LNCaP clone FGC (cell line): ENCODE measurements around the gene EIF4G3.

Source experiments
- DNase-seq: peaks from one replicate; pipeline ENCODE4 v3.0.0-alpha.2; 2011; ENCODE audit warnings: low read depth
- H3K4me3 ChIP-seq: 2 replicates; pipeline ENCODE4 v1.5.1; 2011; ENCODE audit warnings: mild to moderate bottlenecking, low read depth, low read length, control low read depth
- CTCF ChIP-seq: IDR thresholded peaks from 2 replicates; pipeline ENCODE4 v1.5.1; 2012; ENCODE audit warnings: mild to moderate bottlenecking; ENCODE audit not compliant: control insufficient read depth, insufficient read depth; ENCODE audit errors: extremely low read depth

The EIF4G3 gene

DNA sequence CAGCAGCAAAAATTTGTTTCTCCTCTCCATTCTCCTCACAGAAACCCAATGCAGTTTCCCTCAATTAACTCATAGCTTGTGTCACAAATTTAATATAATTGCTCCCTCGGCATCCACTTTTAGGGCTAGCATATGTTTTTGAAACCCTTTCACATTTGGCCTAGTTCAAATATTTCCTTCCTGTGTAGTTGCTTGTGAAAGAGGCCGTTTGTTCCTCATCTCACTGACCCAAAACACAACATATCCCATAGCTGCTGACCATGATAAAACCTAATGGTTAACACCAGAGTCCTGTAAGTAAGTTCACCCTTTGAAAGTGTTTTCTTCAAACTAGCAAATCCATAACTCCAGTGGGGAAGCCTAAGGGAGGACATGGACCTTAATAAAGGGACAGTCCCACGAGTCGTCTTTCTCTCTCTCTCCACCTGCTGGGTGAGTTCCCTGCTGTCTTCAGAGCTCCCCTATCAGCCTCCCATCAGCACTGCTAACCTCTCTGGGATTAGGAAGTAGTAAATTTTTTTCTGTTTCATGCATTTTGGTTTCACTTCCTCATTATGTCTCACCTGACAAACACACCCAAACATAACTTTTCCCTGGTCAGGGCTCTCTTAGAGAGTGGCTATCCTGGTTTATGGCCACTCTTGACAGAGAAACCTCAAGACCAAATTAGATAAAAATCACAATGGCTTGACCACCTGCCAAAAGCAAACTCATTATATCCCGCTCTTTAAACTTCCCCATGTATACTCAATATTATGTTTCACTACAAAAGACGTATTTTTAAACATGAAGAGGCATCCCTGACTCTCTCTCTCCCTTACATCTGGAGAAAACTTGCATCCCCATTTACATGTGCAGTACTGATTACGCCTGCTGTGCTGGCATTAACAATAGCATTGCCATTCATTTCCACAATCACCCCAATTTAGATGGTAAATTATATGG is 211.9 kb downstream of the EIF4G3 start:
- H3K4me3 ChIP-seq = no peak overlapping the region
- no peak for TF ChIP-seq CTCF
- DNase-seq = peak; percentile 19

GRCh38 chr1:20962576-20963258 is 214.0 kb downstream of the EIF4G3 start:
- no peak overlapping the region for H3K4me3 ChIP-seq
- no peak for DNase-seq
- no peak for TF ChIP-seq CTCF

DNA sequence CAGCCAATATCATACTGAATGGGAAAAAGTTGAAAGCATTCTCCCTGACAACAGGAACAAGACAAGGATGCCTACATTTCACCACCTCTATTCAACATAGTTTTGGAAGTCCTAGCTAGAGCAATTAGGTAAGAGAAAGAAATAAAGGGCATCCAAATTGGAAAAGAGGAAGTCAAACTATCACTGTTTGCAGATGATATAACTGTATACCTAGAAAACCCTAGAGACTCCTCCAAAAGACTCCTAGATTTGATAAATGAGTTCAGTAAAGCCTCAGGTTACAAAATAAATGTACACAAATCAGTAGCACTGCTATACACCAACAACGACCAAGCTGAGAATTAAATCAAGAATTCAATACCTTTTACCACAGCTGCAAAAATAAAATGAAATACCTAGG is 218.3 kb downstream of the EIF4G3 start:
- DNase-seq = no peak
- no peak for TF ChIP-seq CTCF
- H3K4me3 ChIP-seq = no peak overlapping the region

GRCh38 chr1:20956272-20956671 is 220.4 kb downstream of the EIF4G3 start:
- DNase-seq = no peak
- no peak for TF ChIP-seq CTCF
- no peak overlapping the region for H3K4me3 ChIP-seq

GRCh38 chr1:20950679-20951078 is 226.0 kb downstream of the EIF4G3 start:
- no peak overlapping the region for H3K4me3 ChIP-seq
- no peak for TF ChIP-seq CTCF
- no peak for DNase-seq

GRCh38 chr1:20949871-20950590 is 226.7 kb downstream of the EIF4G3 start:
- TF ChIP-seq CTCF = no peak
- no peak for DNase-seq
- H3K4me3 ChIP-seq = no peak overlapping the region
